IMR-90 (cell line): ENCODE measurements around the gene SPEF2. TPM values are rescaled to one million over a fixed set of nuclear protein-coding genes. Genes with fewer than 3 reads are reported as not detected.

Experiments
- ATAC-seq: fragments of 200-7000 bp; cut with Tn5 transposase; 2 replicates; pipeline ENCODE4 v1.9.1; 2020; ENCODE audit warnings: low read depth, mild to moderate bottlenecking, moderate library complexity
- BruUV-seq: library from RNA; stranded (reverse); fragments of 400-500 nt; replicated peaks from 2 replicates; lab custom pipeline; 2021; lab: Mats Ljungman, UMichigan
- CTCF ChIA-PET: fragments of 300-600 bp; formaldehyde crosslinking; extraction: SDS; loops from one replicate; lab custom pipeline; 2021; ENCODE audit warnings: antibody characterized with exemption; lab: Yijun Ruan, JAX
- POLR2A ChIA-PET: fragments of 300-600 bp; sonication (Branson Sonifier 250); formaldehyde crosslinking; loops from one replicate; lab custom pipeline; 2022; ENCODE audit warnings: antibody characterized with exemption; ENCODE audit not compliant: unreplicated experiment; lab: Charles Lee
- DNase-seq: peaks from one replicate; pipeline ENCODE4 v3.0.0; 2013
- H2AFZ ChIP-seq: replicated peaks from 2 replicates; pipeline ENCODE3; 2013; ENCODE audit warnings: low read length, mild to moderate bottlenecking; ENCODE audit not compliant: poor library complexity
- H2AK5ac ChIP-seq: 2 replicates; pipeline ENCODE4 v1.6.1; 2013; ENCODE audit warnings: low read depth, low read length, inconsistent platforms
- H2AK9ac ChIP-seq: replicated peaks from 2 replicates; pipeline ENCODE3; 2013; ENCODE audit warnings: mild to moderate bottlenecking, low read depth, low read length, moderate library complexity; ENCODE audit not compliant: poor library complexity
- H2BK120ac ChIP-seq: 2 replicates; pipeline ENCODE4 v1.6.1; 2013; ENCODE audit warnings: low read depth, low read length, inconsistent platforms
- H2BK15ac ChIP-seq: 3 replicates; pipeline ENCODE4 v1.6.1; 2013; ENCODE audit warnings: low read depth, low read length, inconsistent platforms
- H2BK20ac ChIP-seq: 2 replicates; pipeline ENCODE4 v1.6.1; 2013; ENCODE audit warnings: low read depth, mild to moderate bottlenecking, inconsistent platforms, low read length, moderate library complexity
- H2BK5ac ChIP-seq: 2 replicates; pipeline ENCODE4 v1.6.1; 2013; ENCODE audit warnings: mild to moderate bottlenecking, low read depth, low read length, inconsistent platforms; ENCODE audit not compliant: poor library complexity, severe bottlenecking
- H3K14ac ChIP-seq: replicated peaks from 2 replicates; pipeline ENCODE4 v1.6.1; 2013; ENCODE audit warnings: low read depth, low read length, inconsistent platforms
- H3K18ac ChIP-seq: 2 replicates; pipeline ENCODE4 v1.6.1; 2013; ENCODE audit warnings: low read depth, low read length, control low read depth
- H3K23ac ChIP-seq: 2 replicates; pipeline ENCODE4 v1.6.1; 2013; ENCODE audit warnings: low read depth, low read length, inconsistent platforms
- H3K27ac ChIP-seq: 2 replicates; pipeline ENCODE4 v1.5.1; 2013; ENCODE audit warnings: mild to moderate bottlenecking, control low read depth, low read length; ENCODE audit not compliant: insufficient read depth
- H3K27me3 ChIP-seq: 2 replicates; pipeline ENCODE4 v1.6.1; 2013; ENCODE audit warnings: low read length; ENCODE audit not compliant: control insufficient read depth, insufficient read depth
- H3K36me3 ChIP-seq: 2 replicates; pipeline ENCODE4 v1.6.1; 2013; ENCODE audit warnings: low read length, mixed read lengths; ENCODE audit not compliant: control insufficient read depth, insufficient read depth
- H3K4ac ChIP-seq: 2 replicates; pipeline ENCODE4 v1.6.1; 2013; ENCODE audit warnings: low read depth, low read length, inconsistent platforms
- H3K4me1 ChIP-seq: 2 replicates; pipeline ENCODE4 v1.6.1; 2013; ENCODE audit warnings: low read length, mixed read lengths; ENCODE audit not compliant: control insufficient read depth, insufficient read depth
- H3K4me2 ChIP-seq: 2 replicates; pipeline ENCODE4 v1.6.1; 2013; ENCODE audit warnings: low read depth, mild to moderate bottlenecking, control low read depth, low read length, moderate library complexity
- H3K4me3 ChIP-seq: 2 replicates; pipeline ENCODE4 v1.5.1; 2013; ENCODE audit warnings: low read depth, mild to moderate bottlenecking, control low read depth, low read length, moderate library complexity; ENCODE audit not compliant: insufficient read depth
- H3K56ac ChIP-seq: 2 replicates; pipeline ENCODE4 v1.6.1; 2013; ENCODE audit warnings: low read length, inconsistent platforms; ENCODE audit not compliant: insufficient read depth; ENCODE audit errors: extremely low read depth
- H3K79me1 ChIP-seq, 2 experiments: 2 replicates each; pipeline ENCODE4 v1.6.1; 2013; ENCODE audit warnings: low read length in 2 of 2, inconsistent platforms in 1 of 2, low read depth in 1 of 2
- H3K9ac ChIP-seq: 2 replicates; pipeline ENCODE4 v1.6.1; 2013; ENCODE audit warnings: low read depth, low read length, control low read depth
- H3K9me1 ChIP-seq: 2 replicates; pipeline ENCODE4 v1.6.1; 2013; ENCODE audit warnings: low read length, inconsistent platforms; ENCODE audit not compliant: insufficient read depth
- H3K9me3 ChIP-seq: 2 replicates; pipeline ENCODE4 v1.6.1; 2013; ENCODE audit warnings: low read length; ENCODE audit not compliant: control insufficient read depth, insufficient read depth
- H4K20me1 ChIP-seq: 2 replicates; pipeline ENCODE4 v1.6.1; 2013; ENCODE audit warnings: low read length, inconsistent platforms; ENCODE audit not compliant: insufficient read depth
- H4K5ac ChIP-seq: 2 replicates; pipeline ENCODE4 v1.6.1; 2013; ENCODE audit warnings: mild to moderate bottlenecking, low read depth, low read length, control low read depth
- H4K8ac ChIP-seq, 2 experiments: 2 replicates each; pipeline ENCODE4 v1.6.1; 2013; ENCODE audit warnings: low read depth in 2 of 2, low read length in 2 of 2, control low read depth in 1 of 2, inconsistent platforms in 1 of 2
- H4K91ac ChIP-seq: 2 replicates; pipeline ENCODE4 v1.6.1; 2013; ENCODE audit warnings: low read depth, low read length, inconsistent platforms; ENCODE audit not compliant: insufficient read depth
- CEBPB ChIP-seq: IDR thresholded peaks from 2 replicates; pipeline ENCODE4 v1.6.1; 2012; ENCODE audit warnings: low read depth, low read length, improper control_type of control experiment
- CHD1 ChIP-seq: IDR thresholded peaks from 2 replicates; pipeline ENCODE4 v1.6.1; 2012; ENCODE audit warnings: low read depth, low read length, improper control_type of control experiment
- MAFK ChIP-seq: IDR thresholded peaks from 2 replicates; pipeline ENCODE4 v1.6.1; 2012; ENCODE audit warnings: low read depth, low read length, improper control_type of control experiment
- MAZ ChIP-seq: IDR thresholded peaks from 2 replicates; pipeline ENCODE4 v1.6.1; 2012; ENCODE audit warnings: low read depth, mild to moderate bottlenecking, low read length, improper control_type of control experiment, moderate library complexity, borderline replicate concordance
- POLR2A ChIP-seq: IDR thresholded peaks from 2 replicates; pipeline ENCODE4 v1.6.1; 2012; ENCODE audit warnings: mild to moderate bottlenecking, low read depth, low read length
- RAD21 ChIP-seq: IDR thresholded peaks from 2 replicates; pipeline ENCODE4 v1.6.1; 2012; ENCODE audit warnings: low read length, improper control_type of control experiment
- RFX5 ChIP-seq: IDR thresholded peaks from 2 replicates; pipeline ENCODE4 v1.8.0; 2012; ENCODE audit warnings: low read depth, mild to moderate bottlenecking, low read length, moderate library complexity
- SMC3 ChIP-seq: fragments of 150-350 bp; IDR thresholded peaks from 2 replicates; pipeline ENCODE4 v1.6.1; 2016; ENCODE audit warnings: low read depth, mild to moderate bottlenecking, antibody characterized with exemption, low read length, moderate library complexity
- WGBS, 2 experiments: methylation state at CpG; one replicate each; pipeline versions ENCODE4 v1.1.5 to v1.1.7; 2013; ENCODE audit warnings: missing lambda C conversion rate in 2 of 2; ENCODE audit not compliant: insufficient read length in 1 of 2; ENCODE audit errors: extremely low coverage in 2 of 2; 5-methylcytosine and 5-hydroxymethylcytosine counted together
- dilution Hi-C: fragments of 300-500 bp; cut with HindIII; formaldehyde crosslinking; loops from one replicate; pipeline ENCODE4 v1.14.3; 2018; ENCODE audit warnings: low sequenced_read_pairs; ENCODE audit not compliant: unreplicated experiment
- in situ Hi-C: fragments of 300-500 bp; cut with MboI; formaldehyde crosslinking; loops from 3 replicates; pipeline ENCODE4 v1.14.3; 2019; ENCODE audit warnings: low sequenced_read_pairs, inconsistent platforms, mixed read lengths
- intact Hi-C: fragments of 100-400 bp; cut with micrococcal nuclease; formaldehyde crosslinking; loops from 2 replicates; pipeline ENCODE4 v1.10.0; 2022
- polyA plus RNA-seq, 3 experiments: library from polyadenylated mRNA; depleted of rRNA; stranded (reverse); fragments of >200 nt; gene quantifications; 2 replicates each; pipeline ENCODE4 v1.2.3, GENCODE V29; 2012; ENCODE audit warnings: low replicate concordance in 1 of 3
- total RNA-seq: library from RNA; depleted of rRNA; stranded (reverse); fragments of >200 nt; gene quantifications from 2 replicates; pipeline ENCODE4 v1.2.3, GENCODE V29; 2012
- TF ChIP-seq, protein P1 (sequence below): conservative IDR thresholded peaks from 2 replicates; pipeline ENCODE4 v1.5.1; 2012; ENCODE audit warnings: mild to moderate bottlenecking, low read depth, low read length, improper control_type of control experiment
- TF ChIP-seq, protein P2 (sequence below): fragments of 150-350 bp; IDR thresholded peaks from 2 replicates; pipeline ENCODE4 v1.6.1; 2016; ENCODE audit warnings: low read depth, mild to moderate bottlenecking, low read length, moderate library complexity, borderline replicate concordance
- TF ChIP-seq, protein P3 (sequence below): fragments of 150-350 bp; IDR thresholded peaks from 2 replicates; pipeline ENCODE4 v1.6.1; 2017; ENCODE audit warnings: mild to moderate bottlenecking, antibody characterized with exemption, low read length, low read depth

Gene SPEF2
- total and polyA plus RNA-seq, 2 of the 4 experiments (the other 2 are of a cell fraction): 1.7 to 2.3 TPM

DNA sequence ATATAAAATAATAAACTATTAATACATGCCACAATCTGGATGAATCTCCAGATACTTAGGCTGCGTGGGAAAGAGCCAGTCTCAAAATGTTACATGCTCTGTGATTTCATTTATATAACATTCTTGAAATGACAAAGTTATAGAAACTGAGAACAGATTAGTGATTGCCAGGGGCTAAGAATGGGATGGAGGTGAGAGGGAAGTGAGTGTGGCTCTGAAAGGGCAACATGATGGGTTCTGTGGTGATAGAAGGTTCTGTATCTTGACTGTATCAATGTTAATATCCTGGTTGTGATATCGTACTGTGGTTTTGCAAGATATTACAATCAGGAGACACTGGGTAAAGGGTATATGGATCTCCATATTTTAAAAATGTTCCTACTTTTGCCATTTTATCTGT, 50.7 kb downstream of the SPEF2 start:
- TF ChIP-seq CHD1: no peak
- no peak for TF ChIP-seq POLR2A
- TF ChIP-seq, protein P1, sequence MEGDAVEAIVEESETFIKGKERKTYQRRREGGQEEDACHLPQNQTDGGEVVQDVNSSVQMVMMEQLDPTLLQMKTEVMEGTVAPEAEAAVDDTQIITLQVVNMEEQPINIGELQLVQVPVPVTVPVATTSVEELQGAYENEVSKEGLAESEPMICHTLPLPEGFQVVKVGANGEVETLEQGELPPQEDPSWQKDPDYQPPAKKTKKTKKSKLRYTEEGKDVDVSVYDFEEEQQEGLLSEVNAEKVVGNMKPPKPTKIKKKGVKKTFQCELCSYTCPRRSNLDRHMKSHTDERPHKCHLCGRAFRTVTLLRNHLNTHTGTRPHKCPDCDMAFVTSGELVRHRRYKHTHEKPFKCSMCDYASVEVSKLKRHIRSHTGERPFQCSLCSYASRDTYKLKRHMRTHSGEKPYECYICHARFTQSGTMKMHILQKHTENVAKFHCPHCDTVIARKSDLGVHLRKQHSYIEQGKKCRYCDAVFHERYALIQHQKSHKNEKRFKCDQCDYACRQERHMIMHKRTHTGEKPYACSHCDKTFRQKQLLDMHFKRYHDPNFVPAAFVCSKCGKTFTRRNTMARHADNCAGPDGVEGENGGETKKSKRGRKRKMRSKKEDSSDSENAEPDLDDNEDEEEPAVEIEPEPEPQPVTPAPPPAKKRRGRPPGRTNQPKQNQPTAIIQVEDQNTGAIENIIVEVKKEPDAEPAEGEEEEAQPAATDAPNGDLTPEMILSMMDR: no peak
- TF ChIP-seq, protein P2, sequence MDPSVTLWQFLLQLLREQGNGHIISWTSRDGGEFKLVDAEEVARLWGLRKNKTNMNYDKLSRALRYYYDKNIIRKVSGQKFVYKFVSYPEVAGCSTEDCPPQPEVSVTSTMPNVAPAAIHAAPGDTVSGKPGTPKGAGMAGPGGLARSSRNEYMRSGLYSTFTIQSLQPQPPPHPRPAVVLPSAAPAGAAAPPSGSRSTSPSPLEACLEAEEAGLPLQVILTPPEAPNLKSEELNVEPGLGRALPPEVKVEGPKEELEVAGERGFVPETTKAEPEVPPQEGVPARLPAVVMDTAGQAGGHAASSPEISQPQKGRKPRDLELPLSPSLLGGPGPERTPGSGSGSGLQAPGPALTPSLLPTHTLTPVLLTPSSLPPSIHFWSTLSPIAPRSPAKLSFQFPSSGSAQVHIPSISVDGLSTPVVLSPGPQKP: no peak
- TF ChIP-seq, protein P3, sequence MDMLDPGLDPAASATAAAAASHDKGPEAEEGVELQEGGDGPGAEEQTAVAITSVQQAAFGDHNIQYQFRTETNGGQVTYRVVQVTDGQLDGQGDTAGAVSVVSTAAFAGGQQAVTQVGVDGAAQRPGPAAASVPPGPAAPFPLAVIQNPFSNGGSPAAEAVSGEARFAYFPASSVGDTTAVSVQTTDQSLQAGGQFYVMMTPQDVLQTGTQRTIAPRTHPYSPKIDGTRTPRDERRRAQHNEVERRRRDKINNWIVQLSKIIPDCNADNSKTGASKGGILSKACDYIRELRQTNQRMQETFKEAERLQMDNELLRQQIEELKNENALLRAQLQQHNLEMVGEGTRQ: no peak
- TF ChIP-seq RAD21: no peak
- TF ChIP-seq MAFK: no peak
- no peak for TF ChIP-seq CEBPB
- no peak for TF ChIP-seq SMC3
- TF ChIP-seq RFX5: no peak
- no peak for TF ChIP-seq MAZ
- Histone ChIP-seq H2BK20ac (no peak overlapping the region), H3K23ac (no peak overlapping the region), H3K27ac (no peak overlapping the region), H3K4me3 (no peak overlapping the region), H3K4me1 (no peaks in the 10 kb centered on the region), H4K20me1 (no peaks in the 10 kb centered on the region), H3K9me3 (no peaks in the 10 kb centered on the region), H3K9ac (no peak overlapping the region), H3K4me2 (no peak overlapping the region), H4K8ac (no peak overlapping the region), H3K27me3 (no peaks in the 10 kb centered on the region), H3K9me1 (no peaks in the 10 kb centered on the region), H3K56ac (no peak overlapping the region), H3K14ac (no peak overlapping the region), H2BK15ac (no peak overlapping the region), H2AFZ (no peak overlapping the region), H2AK9ac (no peak overlapping the region), H3K79me1 (no peaks in the 10 kb centered on the region), H2BK5ac (no peak overlapping the region), H2AK5ac (no peak overlapping the region), H3K4ac (no peak overlapping the region), H2BK120ac (no peak overlapping the region), H3K36me3 (no peaks in the 10 kb centered on the region), H4K91ac (no peak overlapping the region), H4K5ac (no peak overlapping the region), H3K18ac (no peak overlapping the region)
- in situ Hi-C loops (no loop called here), dilution Hi-C loops (no loop called here), intact Hi-C loops (no loop called here)
- DNase-seq (no peak), ATAC-seq (no peak)
- ChIA-PET CTCF (no interaction called here), POLR2A (no interaction called here)
- WGBS, 2 experiments: no CpG with 5 or more reads among the region's 2 CpGs
- BruUV-seq: no TSS peak
